ENCODE data around the gene KCNG2. TPM values are rescaled to one million over a fixed set of nuclear protein-coding genes. Genes with fewer than 3 reads are reported as not detected.

KCNG2 gene
- total RNA-seq, 1 donor from 2014 or later, result not detected

DNA sequence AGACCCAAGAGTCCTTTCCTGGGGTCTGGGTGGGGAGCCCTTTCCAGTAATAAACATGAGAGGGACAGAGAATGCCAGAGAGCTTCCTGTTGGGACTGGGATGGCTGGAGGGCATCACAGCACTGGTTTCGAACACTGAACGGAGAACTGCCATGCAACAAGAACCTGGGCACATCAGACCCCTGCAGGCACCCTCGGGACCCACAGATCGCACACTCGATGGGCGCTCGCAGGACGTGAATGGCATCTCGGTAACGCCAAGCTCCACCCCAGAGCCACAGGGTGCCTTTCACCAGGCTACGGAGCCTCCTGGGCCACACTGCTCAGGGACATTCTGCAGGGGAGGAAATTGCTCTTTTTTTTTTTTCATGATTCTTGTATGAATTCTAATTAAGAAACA is 128.6 kb downstream of the KCNG2 start:
- no peaks in the 10 kb centered on the region for H3K4me1 Mint-ChIP-seq (ENCODE audit: low read depth)
- H3K27ac Mint-ChIP-seq (ENCODE audit: unreplicated experiment), result no peak overlapping the region
- H3K36me3 Mint-ChIP-seq (ENCODE audit: low read depth), result peaks cover 31% of the 10 kb centered on the region
- no peak overlapping the region for H3K4me3 Mint-ChIP-seq (ENCODE audit: unreplicated experiment)
- H3K9me3 Mint-ChIP-seq (ENCODE audit: low read depth), result peaks cover 18% of the 10 kb centered on the region
- H3K27me3 Mint-ChIP-seq (ENCODE audit: low read depth), result no peaks in the 10 kb centered on the region
- DNase-seq (ENCODE audit: low spot score), result peak; percentile 56
- TF ChIP-seq CTCF (IDR thresholded peaks at IDR 0.05), result no peak

- H3K27me3 Mint-ChIP-seq (ENCODE audit: low read depth), result no peaks in the 10 kb centered on the region
- no peak overlapping the region for H3K4me3 Mint-ChIP-seq (ENCODE audit: unreplicated experiment)
- H3K27ac Mint-ChIP-seq (ENCODE audit: unreplicated experiment), result no peak overlapping the region
- no peak for TF ChIP-seq CTCF (IDR thresholded peaks at IDR 0.05)
- H3K9me3 Mint-ChIP-seq (ENCODE audit: low read depth), result peaks cover 21% of the 10 kb centered on the region
- H3K4me1 Mint-ChIP-seq (ENCODE audit: low read depth), result no peaks in the 10 kb centered on the region
- DNase-seq (ENCODE audit: low spot score), result peak; percentile 91
- H3K36me3 Mint-ChIP-seq (ENCODE audit: low read depth), result peaks cover 33% of the 10 kb centered on the region
Measured at GRCh38 chr18:79926715-79927606, 129.2 kb downstream of the KCNG2 start.

GRCh38 chr18:79927607-79928562 is 130.1 kb downstream of the KCNG2 start:
- Mint-ChIP-seq H3K9me3 (ENCODE audit: low read depth) (peaks cover 29% of the 10 kb centered on the region), H3K4me3 (ENCODE audit: unreplicated experiment) (no peak overlapping the region), H3K27ac (ENCODE audit: unreplicated experiment) (no peak overlapping the region), H3K4me1 (ENCODE audit: low read depth) (no peaks in the 10 kb centered on the region), H3K36me3 (ENCODE audit: low read depth) (peaks cover 42% of the 10 kb centered on the region), H3K27me3 (ENCODE audit: low read depth) (no peaks in the 10 kb centered on the region)
- DNase-seq (ENCODE audit: low spot score), result peak; percentile 91
- no peak for TF ChIP-seq CTCF (IDR thresholded peaks at IDR 0.05)

- no peaks in the 10 kb centered on the region for H3K27me3 Mint-ChIP-seq (ENCODE audit: low read depth)
- no peak for TF ChIP-seq CTCF (IDR thresholded peaks at IDR 0.05)
- H3K4me1 Mint-ChIP-seq (ENCODE audit: low read depth), result no peaks in the 10 kb centered on the region
- H3K4me3 Mint-ChIP-seq (ENCODE audit: unreplicated experiment), result no peak overlapping the region
- peaks cover 35% of the 10 kb centered on the region for H3K9me3 Mint-ChIP-seq (ENCODE audit: low read depth)
- no peak overlapping the region for H3K27ac Mint-ChIP-seq (ENCODE audit: unreplicated experiment)
- H3K36me3 Mint-ChIP-seq (ENCODE audit: low read depth), result peaks cover 45% of the 10 kb centered on the region
- peak; percentile 77 for DNase-seq (ENCODE audit: low spot score)
Measured at GRCh38 chr18:79928563-79928960, 130.8 kb downstream of the KCNG2 start.

- H3K4me3 Mint-ChIP-seq (ENCODE audit: unreplicated experiment), result no peak overlapping the region
Measured at GRCh38 chr18:79930020-79930642, 132.4 kb downstream of the KCNG2 start.

More at GRCh38 chr18:79930020-79930642, 132.4 kb downstream of the KCNG2 start:
- H3K27me3 Mint-ChIP-seq (ENCODE audit: low read depth), result no peaks in the 10 kb centered on the region
- no peak for DNase-seq (ENCODE audit: low spot score)
- no peak overlapping the region for H3K27ac Mint-ChIP-seq (ENCODE audit: unreplicated experiment)
- peaks cover 45% of the 10 kb centered on the region for H3K36me3 Mint-ChIP-seq (ENCODE audit: low read depth)
- peaks cover 37% of the 10 kb centered on the region for H3K9me3 Mint-ChIP-seq (ENCODE audit: low read depth)
- no peak for TF ChIP-seq CTCF (IDR thresholded peaks at IDR 0.05)
- H3K4me1 Mint-ChIP-seq (ENCODE audit: low read depth), result peaks cover 13% of the 10 kb centered on the region

Data from chondrocyte (in vitro differentiated cells).